ENCODE data around the gene FGD3.
"Not testable (repeated sequence)": the region's sequence is repeated elsewhere in the genome, so short reads cannot be mapped to it uniquely, and the experiment has no call there.

The FGD3 gene

DNA sequence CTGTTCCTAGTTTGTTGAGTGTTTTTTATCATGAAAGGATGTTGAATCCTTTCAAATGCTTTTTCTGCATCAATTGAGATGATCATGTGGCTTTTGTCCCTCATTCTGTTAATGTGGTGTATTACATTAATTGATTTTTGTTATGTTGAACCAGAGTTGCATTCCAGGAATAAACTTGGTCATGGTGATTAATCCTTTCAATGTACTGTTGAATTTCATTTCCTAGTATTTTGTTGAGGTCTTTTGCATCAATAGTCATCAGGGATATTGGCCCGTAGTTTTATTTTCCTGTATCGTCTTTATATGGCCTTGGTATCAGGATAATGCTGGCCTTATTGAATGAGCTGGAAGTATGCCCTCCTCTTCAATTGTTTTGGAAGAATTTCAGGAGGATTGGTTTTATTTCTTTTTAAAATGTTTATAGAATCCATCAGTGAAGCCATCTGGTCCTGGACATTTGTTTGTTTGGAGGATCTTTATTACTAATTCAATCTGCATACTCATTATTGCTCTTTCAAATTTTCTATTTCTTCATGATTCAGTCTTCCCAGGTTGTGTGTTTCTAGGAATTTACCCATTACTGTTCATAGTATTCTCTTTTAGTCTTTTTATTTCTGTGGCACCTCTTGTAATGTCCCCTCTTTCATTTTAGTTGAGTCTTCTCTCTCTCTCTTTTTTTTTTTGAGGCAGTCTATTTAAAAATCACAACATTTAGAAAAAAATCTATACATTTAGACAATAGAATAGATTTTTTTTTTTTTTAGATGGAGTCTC is 32.1 kb downstream of the FGD3 start:
- no peak for DNase-seq

DNA sequence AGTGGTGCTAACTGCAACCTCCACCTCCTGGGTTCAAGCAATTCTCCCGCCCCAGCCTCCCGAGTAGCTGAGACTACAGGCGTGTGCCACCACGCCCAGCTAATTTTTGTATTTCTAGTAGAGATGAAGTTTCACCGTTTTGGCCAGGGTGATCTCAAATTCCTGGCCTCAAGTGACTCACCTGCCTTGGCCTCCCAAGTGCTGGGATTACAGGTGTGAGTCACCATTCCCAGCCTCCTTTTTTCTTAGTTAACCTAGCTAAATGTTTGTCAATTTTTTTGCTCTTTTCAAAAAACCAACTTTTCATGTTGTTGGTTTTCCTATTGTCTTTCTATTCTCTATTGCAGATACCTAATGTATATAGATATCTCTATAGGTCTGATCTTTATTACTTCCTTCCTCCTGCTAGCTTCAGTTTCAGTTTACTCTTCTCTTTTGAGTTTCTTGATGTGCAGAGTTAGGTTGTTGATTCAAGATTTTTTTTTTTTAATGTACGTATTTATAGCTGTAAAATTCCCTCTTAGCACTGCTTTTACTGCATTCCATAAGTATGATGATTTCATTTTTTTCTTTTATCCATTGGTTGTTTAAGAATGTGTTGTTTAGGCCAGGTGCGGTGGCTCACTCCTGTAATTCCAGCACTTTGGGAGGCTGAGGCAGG is 32.9 kb downstream of the FGD3 start:
- DNase-seq = no peak

DNA sequence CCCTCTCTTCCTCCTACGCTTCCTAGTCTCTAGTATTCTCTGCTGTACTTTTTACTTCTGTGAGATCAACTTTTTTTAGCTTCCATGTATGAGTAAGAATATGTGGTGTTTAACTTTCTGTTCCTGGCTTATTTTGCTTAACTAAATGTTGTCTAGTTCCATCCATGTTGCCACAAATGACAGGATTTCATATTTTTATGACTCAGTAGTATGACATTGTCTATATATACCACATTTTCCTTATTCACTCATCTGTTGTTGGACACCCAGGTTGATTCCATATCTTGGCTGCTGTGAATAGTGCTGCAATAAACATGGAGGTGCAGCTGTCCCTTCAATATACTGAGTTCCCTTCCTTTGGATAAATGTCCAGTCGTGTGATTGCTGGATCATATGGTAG is 34.8 kb downstream of the FGD3 start:
- no peak for DNase-seq

DNA sequence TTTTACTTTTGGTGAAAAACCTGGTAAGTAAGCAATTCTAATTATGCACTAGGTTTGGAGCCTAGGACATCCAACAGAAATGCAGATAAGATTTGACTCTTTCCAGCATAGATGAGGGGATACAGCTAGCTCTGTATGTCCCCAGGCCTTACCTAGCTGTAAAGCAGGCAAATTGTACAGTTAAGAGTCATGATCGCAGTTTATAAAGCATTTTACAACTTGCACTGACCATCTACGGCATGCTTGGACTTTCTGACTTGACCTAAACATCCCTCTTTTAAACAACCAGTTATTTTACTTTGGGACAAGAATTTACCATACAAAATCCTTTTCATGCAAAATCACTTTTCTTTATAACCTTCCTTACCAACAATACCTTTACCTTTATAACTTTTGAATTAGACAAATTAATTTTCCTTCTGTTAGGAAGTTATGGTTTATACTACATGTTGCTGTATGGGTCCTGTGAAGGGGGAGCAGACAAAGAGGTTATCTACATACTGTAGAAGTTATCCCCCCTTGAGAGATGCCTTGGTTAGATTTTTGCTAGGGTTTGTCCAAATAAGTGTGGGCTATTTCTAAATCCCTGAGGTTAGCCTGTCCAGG is 36.8 kb downstream of the FGD3 start:
- DNase-seq = peak; percentile 2 to 22

DNA sequence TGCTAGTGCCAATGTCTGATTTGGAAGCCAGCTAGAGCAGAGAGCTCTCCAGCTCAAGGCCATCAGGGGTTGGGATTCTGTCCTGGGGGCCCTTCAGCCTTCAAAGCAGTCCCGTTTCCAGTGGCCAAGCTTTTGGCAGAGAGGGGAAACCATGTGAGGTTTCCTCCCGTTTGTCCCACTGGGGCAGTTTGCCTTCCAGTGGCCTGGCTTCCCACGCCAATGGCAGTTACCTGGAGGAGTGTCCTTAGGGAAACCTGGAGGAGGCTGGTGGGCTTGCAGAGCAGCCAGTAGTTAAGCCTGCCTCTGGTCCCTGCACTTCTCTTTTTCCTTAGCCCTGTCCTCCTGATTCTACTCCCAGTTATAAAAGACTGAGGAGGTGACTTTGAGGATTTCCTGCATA is 37.7 kb downstream of the FGD3 start:
- DNase-seq = no peak

DNA sequence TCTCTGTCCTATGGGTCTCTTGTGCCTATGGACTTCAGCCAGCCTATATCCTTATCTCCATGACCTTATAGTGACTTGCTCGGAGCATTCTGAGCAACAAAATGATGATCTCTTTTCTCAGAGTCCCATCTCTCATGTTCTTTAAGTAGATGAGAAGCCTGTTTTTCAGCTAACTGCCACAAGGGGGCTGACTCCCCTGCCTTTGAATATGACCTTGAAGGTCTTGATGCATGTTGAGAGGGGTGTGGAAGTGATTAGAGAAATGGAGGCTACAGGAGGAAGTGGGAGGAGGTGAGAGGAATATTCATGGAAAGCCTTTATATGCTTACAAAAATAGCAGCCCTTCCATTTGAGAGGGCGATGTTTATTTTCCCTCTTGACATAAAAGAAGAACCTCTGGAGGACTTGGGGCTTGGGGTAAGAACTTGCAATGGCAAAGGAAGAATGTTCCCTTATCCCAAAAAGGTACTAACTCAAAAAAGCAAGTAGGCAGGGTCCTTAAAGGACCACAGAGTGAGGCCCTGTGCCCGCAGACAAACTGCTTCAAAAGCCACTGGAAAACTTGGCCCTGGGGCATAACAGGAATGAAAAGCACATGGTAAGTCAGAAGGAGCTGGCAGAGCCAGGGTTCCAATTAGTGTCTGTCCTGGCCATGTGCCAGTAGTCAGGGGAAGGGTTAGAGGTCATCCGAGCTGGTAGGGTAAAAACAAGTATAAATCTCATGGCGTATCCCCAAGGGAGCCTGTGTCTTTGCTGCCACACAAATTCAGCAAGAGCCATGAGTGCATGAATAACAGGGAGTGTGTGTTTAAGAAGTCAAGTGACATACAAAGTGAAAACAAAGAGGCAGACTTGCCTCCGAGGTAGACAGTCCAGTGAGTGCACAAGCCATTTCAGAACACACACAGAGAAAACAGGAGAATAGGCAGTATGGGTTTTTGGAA is 39.1 kb downstream of the FGD3 start:
- DNase-seq = no peak

DNA sequence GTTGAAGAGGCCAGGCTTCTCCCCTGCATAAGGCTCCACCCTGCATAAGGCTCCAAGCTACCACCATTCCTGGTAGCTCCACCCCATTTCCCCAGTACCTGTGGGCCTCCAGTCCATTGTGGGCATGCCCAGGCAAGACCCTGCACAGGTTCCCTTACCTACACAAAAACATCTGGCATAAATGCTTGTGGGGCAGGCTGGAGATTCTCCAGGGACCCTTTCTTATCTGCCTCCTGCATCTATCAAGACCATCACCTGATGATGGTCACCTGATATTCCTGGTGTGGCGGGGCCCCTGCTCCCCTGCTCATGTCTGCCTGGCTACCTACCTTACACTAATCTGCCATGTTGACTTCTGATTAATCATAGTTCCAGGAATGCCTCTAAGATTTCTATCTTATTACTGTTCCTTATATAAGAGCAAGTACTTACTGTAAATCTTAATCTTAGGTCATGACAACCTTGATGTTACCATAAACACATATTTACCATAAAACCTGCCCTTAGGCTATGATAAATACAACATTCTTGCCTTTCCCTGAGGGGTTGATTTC is 41.0 kb downstream of the FGD3 start:
- DNase-seq = no peak

DNA sequence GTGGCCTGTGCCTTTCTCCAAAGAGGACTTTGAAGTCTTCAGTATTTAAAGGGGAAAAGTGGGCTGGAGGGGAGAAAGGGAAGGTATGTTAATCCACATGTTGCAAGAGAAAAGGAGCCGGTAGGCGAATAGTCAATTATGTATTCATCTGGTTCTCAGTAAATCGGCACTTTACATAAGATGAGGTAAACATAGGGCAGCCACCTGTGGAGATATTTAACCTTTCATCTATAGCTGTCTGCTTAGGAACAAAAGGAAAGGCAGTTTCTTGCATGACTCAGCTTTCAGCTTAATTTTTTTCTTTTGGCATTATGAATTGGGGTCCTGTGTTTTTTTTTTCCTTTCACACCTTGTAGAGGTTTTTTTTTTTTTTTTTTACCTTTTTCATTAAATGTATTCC is 42.2 kb downstream of the FGD3 start:
- DNase-seq = peak; percentile 42 to 66

DNA sequence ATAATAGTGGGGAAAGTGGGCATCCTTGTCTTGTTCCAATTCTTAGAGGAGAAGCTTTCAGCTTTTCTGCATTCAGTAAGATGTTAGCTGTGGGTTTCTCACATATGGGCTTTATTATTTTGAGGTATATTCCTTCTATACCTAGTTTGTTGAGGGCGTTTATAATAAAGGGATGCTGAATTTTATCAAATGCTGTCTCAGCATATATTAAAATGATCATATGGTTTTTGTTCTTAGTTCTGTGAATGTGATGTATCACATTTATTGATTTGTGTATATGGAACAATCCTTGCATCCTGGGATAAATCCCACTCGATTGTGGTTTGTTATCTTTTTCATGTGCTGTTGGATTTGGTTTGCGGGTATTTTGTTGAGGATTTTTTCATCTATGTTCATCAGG is 43.1 kb downstream of the FGD3 start:
- DNase-seq = no peak

DNA sequence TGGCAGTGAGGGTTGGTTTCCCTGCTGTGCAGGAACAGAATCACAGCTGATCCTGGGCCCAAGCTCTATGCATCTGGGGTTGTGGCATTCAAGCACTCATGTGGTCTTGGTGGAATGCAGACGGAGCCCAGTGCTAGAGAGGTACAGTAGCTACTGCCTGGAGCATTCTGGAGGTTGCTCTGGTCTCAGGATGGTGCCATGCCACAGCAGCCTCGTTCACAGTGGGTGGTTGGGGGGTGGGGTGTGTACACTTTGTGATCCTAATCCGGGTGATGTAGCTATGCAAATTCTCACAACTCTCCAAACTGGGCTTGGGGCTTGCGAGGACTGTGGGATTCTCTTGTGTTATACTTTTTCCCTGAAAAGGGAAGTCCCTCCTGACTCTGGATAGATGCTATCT is 45.2 kb downstream of the FGD3 start:
- DNase-seq = no peak

DNA sequence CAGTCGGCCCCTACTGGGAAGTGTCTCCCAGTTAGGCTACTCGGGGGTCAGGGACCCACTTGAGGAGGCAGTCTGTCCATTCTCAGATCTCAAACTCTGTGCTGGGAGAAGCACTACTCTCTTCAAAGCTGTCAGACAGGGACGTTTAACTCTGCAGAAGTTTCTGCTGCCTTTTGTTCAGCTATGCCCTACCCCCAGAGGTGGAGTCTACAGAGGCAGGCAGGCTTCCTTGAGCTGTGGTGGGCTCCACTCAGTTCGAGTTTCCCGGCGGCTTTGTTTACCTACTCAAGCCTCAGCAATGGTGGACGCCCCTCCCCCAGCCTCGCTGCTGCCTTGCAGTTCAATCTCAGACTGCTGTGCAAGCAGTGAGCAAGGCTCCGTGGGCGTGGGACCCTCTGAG is 51.5 kb downstream of the FGD3 start:
- not testable (repeated sequence) for DNase-seq

DNA sequence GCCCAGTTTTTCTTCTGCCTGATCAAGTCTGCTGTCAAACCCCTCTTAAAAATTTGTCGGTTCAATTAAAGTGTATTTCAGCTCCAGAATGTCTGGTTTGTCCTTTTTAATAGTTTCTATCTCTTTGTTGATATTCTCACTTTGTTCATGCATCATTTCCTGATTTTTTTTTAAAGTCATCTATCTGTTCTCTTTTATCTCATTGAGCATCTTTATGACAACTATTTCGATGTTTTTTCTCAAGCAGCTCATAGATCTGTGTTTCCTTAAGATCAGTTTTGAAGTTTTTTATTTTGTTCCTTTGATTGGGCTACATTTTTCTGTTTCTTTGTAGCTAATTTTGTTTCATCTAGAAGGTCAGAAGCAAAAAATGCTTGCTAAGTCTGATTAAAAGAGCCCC is 53.7 kb downstream of the FGD3 start:
- DNase-seq = no peak

DNA sequence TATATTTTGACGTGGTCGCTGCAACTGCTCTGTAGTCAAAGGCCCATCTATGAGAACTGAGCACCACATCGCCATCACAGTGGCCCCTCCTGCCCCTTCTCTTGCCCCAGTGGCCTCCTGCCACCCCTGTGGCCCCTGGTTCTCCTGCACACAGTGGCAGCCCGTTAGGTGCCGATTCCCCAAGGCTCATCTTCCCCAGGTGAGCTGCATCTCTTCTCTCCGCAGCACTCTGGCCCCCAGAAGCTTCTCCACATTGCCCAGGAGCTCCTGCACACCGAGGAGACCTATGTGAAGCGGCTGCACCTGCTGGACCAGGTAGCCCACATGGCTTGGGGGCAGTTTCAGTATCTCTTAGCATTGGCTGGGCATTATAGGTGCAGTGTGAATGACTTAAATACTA is 55.4 kb downstream of the FGD3 start:
- DNase-seq = no peak

DNA sequence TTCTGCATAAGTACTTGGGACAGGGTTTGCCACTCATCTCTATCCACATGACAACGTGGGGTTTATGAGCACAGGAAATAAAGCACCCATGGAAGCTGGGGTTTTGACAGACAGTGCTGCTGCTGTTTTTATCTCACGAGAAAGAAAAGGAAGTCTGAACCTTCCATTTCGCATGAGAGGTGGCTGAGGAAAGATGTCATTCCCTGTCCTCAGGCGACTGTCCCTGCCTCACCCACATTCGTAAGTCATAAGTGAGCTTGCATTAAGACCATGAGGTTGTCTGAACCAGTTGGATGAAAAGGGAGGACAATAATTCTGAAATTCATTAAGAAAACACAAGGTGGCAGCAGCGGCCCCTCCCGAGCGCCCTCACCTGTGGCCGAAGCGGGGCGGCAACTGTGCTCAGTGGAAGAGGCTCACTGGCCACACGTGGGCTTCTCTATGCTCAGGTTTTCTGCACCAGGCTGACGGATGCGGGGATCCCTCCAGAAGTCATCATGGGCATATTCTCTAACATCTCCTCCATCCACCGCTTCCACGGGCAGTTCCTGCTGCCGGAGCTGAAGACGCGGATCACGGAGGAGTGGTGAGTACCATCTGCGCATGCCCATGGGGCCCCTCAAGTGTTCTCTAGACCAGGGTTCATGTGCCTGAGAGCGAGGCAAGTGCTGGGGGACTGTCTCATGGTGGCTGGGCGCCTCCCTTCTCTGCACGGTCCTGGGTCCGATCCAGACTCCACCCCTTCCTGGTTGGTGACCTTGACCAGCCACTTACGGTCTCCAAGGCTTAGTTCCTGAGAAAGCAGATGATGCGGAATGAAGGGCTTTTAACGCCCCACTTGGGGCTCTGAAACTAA is 56.5 kb downstream of the FGD3 start:
- DNase-seq = peak in 1 of 2 experiments; percentile 24

DNA sequence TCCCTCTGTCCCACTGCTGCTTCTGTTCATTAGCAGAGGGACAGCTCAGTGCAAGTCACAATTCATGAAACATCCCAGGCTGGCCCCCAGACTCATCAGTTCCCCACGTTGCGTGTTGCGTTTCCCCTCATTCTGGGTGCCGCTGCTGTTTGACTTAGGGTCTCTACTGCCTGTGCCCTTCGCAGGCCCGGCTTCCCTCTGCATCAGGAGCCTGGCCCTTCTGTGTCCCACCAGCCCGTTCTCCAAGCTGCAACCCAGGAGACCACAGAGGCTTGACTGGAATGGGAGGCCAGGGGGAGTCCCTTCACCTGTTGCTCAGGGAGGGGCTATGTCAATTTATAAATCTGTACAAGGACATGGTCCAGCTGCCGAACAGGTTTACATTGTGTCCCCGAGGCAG is 57.2 kb downstream of the FGD3 start:
- no peak for DNase-seq

DNA sequence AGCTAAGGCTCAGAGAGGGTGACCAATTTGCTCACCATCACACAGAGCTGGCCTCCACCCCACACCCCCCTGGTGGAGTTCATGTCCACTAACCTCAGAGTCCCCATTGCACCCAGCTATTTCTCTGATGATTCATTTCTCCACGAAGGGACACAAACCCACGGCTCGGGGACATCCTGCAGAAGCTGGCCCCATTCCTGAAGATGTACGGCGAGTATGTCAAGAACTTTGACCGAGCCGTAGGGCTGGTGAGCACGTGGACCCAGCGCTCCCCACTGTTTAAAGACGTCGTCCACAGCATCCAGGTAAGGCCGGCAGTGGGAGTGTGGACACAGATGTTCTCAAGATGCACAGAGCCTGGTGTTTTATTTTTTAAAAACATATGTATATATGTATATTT is 58.6 kb downstream of the FGD3 start:
- DNase-seq = no peak

DNA sequence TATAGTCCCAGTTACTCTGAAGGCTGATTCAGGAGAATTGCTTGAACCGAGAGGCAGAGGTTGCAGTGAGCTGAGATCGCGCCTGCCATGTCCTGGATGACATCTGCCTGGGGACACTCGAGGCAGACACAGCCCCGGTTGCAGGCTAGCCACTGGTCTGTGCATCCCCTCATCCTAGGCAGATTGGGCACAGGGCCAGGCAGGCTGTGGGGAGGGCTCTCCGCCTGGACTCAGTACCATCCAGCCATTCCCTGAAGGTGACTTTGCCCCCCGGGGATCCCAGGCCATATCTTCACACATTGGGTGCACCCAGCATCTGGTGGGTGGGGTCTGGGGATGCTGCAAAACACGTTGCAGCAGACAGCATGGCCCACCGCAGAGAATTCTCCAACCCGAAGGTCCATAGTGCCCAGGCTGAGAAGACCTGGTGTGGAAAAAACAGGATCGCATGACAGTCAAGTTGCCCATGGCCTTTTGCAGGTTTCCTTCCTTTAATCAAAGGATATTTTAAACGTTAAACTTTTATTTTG is 60.3 kb downstream of the FGD3 start:
- DNase-seq = no peak

DNA sequence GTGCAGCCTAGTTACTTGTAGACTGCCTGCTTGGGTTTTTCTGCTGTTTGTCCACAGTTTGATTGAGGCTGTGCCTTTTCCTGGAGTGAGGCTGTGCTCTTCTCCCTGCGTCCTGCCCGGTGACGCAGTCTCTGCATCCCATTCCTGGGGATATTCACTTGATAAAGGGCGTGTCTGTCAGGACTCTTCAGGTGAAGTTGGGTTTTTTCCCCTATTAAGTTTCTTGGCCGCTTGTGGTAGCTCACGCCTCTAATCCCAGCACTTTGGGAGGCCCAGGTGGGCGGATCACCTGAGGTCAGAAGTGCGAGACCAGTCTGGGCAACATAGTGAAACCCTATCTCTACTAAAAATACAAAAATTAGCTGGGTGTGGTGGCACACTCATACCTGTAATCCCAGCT is 61.1 kb downstream of the FGD3 start:
- DNase-seq = no peak

DNA sequence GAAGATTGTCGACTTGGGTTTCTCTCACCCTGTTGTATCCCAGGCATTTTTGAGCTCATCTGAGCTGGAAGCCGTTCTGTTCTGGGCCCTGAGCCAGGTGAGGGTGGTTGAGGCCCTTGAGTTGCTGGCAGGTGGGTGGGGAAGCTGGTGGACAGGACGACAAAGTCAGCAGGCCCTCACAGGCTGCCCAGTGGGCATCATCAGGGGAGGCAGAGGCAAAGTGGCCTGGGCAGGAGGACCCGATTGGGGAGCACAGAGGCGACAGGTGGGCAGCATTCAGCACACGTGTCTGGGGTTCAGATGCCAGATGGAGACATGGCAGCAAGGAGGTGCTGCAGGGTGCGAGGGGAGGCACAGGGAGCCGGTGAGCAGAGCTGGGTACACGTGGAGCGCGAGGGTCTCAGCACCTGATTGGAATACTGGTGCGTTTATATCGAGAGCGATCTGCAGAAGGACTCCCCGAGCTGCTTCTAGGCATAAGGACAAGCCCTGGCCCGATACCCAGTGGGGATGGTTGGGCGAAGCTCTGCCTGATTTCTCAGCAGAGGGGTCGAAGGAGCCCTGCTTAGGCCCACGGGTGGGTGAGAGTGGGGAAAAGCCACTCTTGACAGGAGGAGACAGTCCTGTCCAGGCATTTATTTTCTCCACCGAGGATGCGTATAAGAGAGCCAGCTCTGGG is 62.2 kb downstream of the FGD3 start:
- no peak for DNase-seq

DNA sequence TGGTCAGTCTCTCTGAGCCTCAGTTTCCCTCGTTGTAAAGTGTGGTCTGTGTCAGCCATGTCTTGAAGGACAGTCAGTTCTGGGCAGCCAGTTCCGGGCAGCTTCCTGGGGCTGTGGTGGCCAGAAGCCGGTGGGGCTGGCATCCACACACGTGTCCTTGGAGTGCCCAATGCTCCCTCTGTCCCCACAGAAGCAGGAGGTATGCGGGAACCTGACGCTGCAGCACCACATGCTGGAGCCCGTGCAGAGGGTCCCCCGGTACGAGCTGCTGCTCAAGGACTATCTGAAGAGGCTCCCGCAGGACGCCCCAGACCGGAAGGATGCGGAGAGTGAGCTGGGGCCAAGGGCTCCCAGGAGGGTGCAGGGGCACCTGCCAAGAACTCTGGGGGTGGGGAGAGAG is 62.7 kb downstream of the FGD3 start:
- no peak for DNase-seq

DNA sequence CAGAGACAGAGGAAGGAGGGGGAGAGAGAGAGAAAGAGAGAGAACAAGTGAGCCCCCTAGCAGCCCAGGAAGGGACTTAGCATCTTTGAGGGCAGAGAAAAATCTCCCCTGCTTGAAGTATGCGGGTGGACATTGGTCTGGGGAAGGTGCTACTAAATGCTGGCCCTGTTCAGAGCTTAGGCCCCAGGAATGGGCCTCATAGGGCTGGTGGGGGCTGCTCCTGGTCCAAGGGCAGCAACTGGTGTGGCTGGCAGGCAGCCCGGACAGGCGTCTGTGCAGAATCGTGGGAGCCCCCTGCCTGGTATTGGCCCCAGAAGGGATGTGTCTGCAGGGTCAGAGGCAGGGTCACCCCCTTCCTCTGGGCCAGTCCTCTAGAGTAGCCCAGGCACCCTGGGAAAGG is 63.4 kb downstream of the FGD3 start:
- DNase-seq = no peak
